Ureter (tissue), 1 donor: Measurements from ENCODE around the gene AP1S3. TPM values are rescaled to one million over a fixed set of nuclear protein-coding genes. Genes with fewer than 3 reads are reported as not detected.
"Not testable (repeated sequence)": the region's sequence is repeated elsewhere in the genome, so short reads cannot be mapped to it uniquely, and the experiment has no call there.

Experiments used
- DNase-seq: peaks from one replicate; pipeline ENCODE4 v3.0.0-alpha.2; 2020; ENCODE audit warnings: low spot score
- total RNA-seq: library from RNA; stranded (reverse); gene quantifications from one replicate; pipeline ENCODE4 v1.2.4, GENCODE V29; 2023
- donor health status: DM: yes; HTN: yes; CAD: no.

The AP1S3 gene
- total RNA-seq, 1 donor from 2014 or later: 52.7 TPM

DNA sequence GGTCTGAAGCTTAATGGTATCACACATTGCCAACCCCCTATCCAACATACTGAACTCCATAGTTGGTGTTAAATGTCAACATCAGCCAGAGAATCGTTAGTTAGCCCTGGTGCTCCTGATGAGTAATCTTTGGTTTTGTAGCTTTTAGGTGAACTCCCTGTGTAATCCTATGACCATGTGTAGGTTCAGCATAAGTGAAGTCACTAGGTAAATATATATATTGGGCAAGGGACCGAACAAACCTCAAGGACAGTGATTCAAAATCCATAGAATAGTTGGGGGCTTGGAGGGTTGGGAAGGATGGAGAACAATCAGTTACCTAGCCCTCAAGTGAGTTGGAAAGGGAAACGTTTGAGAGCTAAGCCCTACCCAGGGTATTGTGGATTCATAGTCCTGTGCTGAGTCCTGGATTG, 16.0 kb upstream of the AP1S3 start:
- no peak for DNase-seq

DNA sequence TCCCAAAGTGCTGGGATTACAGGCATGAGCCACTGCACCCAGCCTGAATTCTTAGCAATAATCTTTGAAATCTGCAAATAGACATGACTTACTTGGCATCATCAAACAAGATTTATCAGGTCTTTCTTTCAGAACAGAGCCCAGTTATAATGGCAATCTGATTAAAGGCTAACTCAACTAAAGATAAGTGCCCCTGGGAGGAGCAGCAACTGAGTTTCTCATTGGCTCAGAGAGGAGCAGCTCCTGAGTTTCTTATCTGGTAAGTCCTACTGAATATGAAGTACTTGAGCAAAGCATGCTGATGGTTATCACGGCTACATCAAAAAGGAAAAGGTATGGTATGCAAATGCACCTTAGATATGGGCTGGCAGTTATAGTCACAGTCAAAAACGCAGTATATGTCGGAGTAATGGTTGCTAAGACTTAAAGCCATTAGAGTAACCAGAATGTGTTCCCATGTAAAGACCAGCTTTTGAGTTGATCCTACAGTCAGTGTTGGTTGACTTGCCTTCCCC, 15.0 kb upstream of the AP1S3 start:
- no peak for DNase-seq

- DNase-seq: no peak
Measured at GRCh38 chr2:223847410-223847809, 10.0 kb upstream of the AP1S3 start.

DNA sequence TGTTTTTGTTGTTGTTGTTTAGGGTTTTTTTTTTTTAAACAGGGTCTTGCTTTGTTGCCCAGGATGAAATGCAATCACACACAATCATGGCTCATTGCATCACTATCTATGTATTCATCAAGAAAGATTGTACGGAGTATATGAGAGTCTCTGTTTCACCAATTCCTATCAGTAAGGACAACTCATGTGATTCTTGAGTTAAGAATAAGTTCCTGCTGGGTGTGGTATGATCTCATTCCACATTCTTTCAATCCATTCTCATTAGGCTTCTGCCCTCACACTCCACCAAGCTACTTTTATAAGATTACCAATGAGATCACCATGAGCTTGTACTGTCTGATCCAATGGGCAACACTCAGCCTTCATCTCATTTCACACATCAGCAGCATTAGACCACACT, 9.1 kb upstream of the AP1S3 start:
- no peak for DNase-seq

GRCh38 chr2:223841436-223842190, 4.2 kb upstream of the AP1S3 start:
- no peak for DNase-seq

GRCh38 chr2:223835701-223836532, 1.5 kb downstream of the AP1S3 start:
- no peak for DNase-seq

GRCh38 chr2:223834431-223834830, 3.0 kb downstream of the AP1S3 start:
- DNase-seq: no peak

- DNase-seq: no peak
Measured at GRCh38 chr2:223832241-223832903, 5.0 kb downstream of the AP1S3 start.

GRCh38 chr2:223829128-223829527, 8.3 kb downstream of the AP1S3 start:
- no peak for DNase-seq

DNA sequence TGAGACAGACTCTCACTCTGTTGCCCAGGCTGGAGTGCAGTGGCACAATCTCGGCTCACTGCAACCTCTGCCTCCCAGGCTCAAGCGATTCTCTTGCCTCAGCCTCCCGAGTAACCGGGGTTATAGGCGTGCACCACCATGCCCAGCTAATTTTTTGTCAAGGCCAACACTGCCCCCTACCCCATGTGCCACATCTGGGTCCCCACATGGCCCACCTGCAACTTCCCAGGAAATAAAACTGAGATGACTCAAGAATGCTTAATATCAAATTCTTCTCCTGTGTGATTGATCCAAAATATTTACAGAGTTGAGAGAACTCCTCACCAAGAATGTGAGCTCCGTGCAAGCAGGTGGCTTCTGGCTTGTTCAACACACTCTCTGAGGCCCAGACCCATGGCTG, 9.1 kb downstream of the AP1S3 start:
- DNase-seq: no peak

- no peak for DNase-seq
Measured at GRCh38 chr2:223826995-223827394, 10.4 kb downstream of the AP1S3 start.

DNA sequence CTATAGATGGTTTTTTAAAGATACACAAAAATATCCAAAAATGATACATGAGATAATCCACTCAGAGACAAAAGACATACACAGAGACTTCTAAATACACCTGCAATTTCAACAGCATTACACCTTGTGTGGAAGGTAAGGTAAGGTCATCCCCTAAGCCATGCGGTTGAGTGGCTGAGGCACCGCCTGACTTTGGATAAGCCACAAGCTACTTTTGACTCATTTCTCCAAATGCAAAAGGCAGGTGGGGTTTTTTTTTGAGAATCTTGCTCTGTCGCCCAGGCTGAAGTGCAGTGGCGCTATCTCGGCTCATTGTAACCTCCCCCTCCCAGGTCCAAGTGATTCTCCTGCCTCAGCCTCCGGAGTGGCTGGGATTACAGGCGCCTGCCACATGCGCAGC, 13.1 kb downstream of the AP1S3 start:
- DNase-seq: no peak

- DNase-seq: no peak
Measured at GRCh38 chr2:223822818-223823217, 14.6 kb downstream of the AP1S3 start.

DNA sequence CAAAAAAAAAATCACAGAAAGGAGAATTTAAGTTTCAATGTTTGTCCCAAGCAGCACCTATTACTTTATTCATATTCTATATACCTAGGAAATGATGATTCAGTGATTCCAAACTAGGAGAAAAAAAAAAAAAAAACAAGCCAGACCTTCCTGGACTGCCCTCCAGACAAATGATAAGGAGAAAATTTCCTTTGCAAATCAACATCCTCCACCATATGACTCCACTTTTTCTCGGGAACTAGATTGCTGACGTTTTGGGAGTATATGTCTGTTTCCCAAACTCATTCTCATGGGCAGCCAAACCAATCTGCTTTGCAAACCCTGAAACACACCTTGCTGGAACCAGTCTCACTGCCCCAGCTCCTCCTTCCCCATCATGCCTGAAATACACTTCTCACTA, 16.8 kb downstream of the AP1S3 start:
- DNase-seq: no peak

DNA sequence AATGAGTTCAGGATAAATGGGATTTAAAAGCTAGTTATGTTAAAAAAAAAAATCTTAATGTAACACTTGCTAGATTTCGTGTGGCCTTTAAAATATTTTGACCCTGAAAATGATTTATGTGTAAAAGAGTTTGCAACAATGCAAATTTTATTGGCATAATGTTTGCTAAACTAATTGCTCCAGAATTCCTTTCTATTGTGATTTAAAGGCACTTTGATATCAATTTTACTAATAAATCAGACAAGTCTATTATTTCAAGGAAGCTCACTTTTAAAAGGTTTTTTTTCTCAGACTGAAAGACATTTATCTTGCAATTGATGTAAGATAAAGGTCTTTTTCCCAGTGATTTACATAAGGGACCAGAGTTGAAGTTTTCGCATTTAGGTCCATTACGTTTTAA, 17.5 kb downstream of the AP1S3 start:
- DNase-seq: no peak

GRCh38 chr2:223815884-223816570, 21.4 kb downstream of the AP1S3 start:
- DNase-seq: no peak

- no peak for DNase-seq
Measured at GRCh38 chr2:223815186-223815883, 22.0 kb downstream of the AP1S3 start.

DNA sequence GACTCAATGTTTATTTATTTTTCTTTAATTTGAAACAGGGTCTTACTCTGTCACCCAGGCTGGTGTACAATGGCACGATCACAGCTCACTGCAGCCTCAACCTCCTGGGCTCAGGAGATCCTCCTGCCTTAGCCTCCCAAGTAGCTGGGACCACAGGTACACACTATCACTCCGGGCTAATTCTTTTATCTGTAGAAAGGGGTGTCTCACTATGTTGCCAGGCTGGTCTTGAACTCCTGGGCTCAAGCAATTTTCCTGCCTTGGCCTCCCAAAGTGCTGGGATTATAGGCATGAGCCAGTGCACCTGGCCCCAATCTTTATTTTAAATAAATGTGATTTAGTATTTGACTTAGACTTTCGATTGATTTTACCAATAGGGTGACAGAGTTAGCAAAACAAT, 22.6 kb downstream of the AP1S3 start:
- not testable (repeated sequence) for DNase-seq

DNA sequence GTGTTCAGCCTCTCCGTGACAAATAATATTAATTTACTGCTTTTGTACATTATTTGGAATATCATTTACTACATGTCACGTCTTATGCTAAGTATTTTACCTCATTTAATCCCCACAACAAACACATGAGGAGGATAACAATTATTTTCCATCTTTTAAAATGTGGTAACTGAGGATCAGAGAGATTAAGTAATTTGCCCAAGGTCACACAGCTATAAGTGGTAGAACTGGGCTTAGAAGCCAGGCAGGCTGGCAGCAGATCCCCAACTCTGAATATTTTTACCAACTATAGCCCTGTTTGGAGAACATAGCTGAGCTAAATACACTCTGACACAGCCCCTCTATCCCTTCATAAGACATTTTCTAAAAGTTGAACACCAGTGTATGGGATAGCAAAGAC, 24.1 kb downstream of the AP1S3 start:
- no peak for DNase-seq

GRCh38 chr2:223811757-223812156, 25.6 kb downstream of the AP1S3 start:
- no peak for DNase-seq

- DNase-seq: no peak
Measured at GRCh38 chr2:223805008-223805407, 32.4 kb downstream of the AP1S3 start.
